SH-SY5Y (cell line): ENCODE measurements around the gene SLC20A1.

ENCODE experiments used
- GATA2 ChIP-seq: IDR thresholded peaks from 2 replicates; pipeline ENCODE4 v1.6.1; 2011; ENCODE audit warnings: mild to moderate bottlenecking, low read depth, low read length
- GATA3 ChIP-seq: IDR thresholded peaks from 2 replicates; pipeline ENCODE4 v1.6.1; 2011; ENCODE audit warnings: low read depth, mild to moderate bottlenecking, low read length, moderate library complexity

GRCh38 chr2:112686348-112687217 is 40.8 kb downstream of the SLC20A1 start:
- TF ChIP-seq GATA2 (no peak), GATA3 (no peak)
